ENCODE data around the gene HDAC4. TPM values are rescaled to one million over a fixed set of nuclear protein-coding genes. Genes with fewer than 3 reads are reported as not detected.

Gene HDAC4
- total RNA-seq, 1 donor from 2014 or later = 7.8 TPM

DNA sequence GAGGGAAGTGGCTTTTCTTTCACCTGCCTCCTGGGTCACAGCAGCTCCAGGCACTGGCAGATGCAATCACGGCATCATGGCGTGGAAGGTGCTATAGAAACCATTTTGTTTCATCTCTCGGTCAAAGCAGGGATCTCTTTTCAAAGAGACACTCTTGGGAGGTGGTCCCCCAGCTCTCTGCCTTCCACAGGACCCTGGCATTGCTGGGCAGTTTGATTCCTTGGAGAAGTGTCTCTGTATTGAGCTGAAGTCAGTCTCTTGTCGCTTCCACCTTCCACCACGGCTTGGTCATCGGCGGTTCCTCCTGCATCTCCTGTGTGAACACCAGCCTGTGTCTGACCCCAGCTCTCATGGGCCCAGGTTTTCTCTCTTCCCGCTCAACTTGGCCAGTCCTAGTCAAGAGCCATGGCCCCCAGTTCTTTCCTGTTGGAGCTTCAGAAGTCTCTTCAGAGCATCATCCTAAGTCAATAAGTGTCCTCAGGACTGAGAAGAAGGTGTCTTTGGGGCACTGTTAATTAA is 42.3 kb upstream of the HDAC4 start:
- H3K36me3 ChIP-seq (ENCODE audit: control insufficient read depth, insufficient read depth, low read length) = no peaks in the 10 kb centered on the region
- TF ChIP-seq, protein P1, sequence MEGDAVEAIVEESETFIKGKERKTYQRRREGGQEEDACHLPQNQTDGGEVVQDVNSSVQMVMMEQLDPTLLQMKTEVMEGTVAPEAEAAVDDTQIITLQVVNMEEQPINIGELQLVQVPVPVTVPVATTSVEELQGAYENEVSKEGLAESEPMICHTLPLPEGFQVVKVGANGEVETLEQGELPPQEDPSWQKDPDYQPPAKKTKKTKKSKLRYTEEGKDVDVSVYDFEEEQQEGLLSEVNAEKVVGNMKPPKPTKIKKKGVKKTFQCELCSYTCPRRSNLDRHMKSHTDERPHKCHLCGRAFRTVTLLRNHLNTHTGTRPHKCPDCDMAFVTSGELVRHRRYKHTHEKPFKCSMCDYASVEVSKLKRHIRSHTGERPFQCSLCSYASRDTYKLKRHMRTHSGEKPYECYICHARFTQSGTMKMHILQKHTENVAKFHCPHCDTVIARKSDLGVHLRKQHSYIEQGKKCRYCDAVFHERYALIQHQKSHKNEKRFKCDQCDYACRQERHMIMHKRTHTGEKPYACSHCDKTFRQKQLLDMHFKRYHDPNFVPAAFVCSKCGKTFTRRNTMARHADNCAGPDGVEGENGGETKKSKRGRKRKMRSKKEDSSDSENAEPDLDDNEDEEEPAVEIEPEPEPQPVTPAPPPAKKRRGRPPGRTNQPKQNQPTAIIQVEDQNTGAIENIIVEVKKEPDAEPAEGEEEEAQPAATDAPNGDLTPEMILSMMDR (IDR thresholded peaks at IDR 0.05; ENCODE audit: insufficient read depth, low read length, poor library complexity, severe bottlenecking) = no peak
- H3K27me3 ChIP-seq (ENCODE audit: control insufficient read depth, insufficient read depth, low read length) = peaks cover 17% of the 10 kb centered on the region
- H3K4me3 ChIP-seq (ENCODE audit: low read depth, low read length) = no peak overlapping the region
- no peak for DNase-seq (ENCODE audit: low read depth)

DNA sequence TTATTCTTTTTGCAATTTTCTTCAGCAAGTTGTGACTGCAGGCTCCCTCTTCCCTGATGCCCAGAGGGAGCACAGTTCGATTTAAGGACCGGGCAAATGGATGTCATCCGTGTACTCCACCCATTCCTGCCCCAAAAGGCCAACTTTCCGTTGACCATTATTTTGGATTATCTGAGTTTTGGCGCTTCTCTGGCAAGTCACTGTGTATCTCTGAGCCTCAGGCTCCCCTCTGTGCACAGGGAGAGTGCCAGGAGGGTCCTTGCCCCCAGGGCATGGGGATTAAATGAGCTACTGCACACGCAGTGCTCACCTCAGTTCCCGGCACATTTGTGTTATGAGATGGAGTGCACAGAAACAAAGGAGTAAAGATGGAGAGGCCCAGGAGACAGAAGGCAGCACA is 41.4 kb upstream of the HDAC4 start:
- Histone ChIP-seq H3K27me3 (ENCODE audit: control insufficient read depth, insufficient read depth, low read length) (peaks cover 17% of the 10 kb centered on the region), H3K4me3 (ENCODE audit: low read depth, low read length) (no peak overlapping the region), H3K36me3 (ENCODE audit: control insufficient read depth, insufficient read depth, low read length) (no peaks in the 10 kb centered on the region)
- no peak for DNase-seq (ENCODE audit: low read depth)
- TF ChIP-seq, protein P1 (IDR thresholded peaks at IDR 0.05; ENCODE audit: insufficient read depth, low read length, poor library complexity, severe bottlenecking) = no peak

DNA sequence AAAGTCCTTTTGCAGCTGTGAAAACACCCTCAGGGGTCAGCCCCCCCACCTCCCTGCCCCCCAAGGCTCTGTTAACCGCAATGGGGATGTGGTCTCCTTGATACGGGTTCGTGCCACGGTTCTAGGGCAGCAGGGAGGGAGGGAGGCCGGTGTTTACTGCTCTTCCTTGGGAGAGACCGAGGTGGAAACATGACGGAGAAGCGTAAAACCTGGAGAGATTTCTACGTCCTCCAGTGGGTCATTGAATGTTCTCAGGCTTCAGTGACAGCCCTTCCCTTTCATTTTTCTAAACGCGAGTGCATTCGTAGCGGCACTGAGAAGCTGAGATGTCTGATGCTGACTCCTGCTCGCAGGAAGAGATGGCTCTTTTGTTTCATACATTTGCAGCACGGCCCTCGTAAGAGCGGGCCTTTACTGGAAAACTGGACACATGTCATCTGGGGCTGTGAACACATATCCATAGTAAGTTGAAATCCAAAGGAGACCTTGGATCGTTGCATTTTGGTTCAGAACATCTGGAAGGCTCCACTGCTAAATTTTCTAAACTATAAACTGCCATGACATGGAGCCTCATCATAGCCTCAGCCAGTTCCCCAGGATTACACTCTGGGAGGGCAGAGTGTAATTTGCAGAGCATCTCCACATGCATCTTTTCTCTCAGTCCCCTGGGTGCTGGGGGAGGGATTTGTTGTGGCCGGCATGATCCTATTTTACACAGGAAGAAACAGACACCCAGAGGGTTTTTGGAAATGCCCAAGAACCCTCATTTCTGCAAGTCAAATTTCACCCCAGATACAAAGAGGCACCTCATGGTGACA is 40.6 kb upstream of the HDAC4 start:
- H3K36me3 ChIP-seq (ENCODE audit: control insufficient read depth, insufficient read depth, low read length) = no peaks in the 10 kb centered on the region
- TF ChIP-seq, protein P1 (IDR thresholded peaks at IDR 0.05; ENCODE audit: insufficient read depth, low read length, poor library complexity, severe bottlenecking) = no peak
- no peak overlapping the region for H3K4me3 ChIP-seq (ENCODE audit: low read depth, low read length)
- peaks cover 17% of the 10 kb centered on the region for H3K27me3 ChIP-seq (ENCODE audit: control insufficient read depth, insufficient read depth, low read length)
- no peak for DNase-seq (ENCODE audit: low read depth)

DNA sequence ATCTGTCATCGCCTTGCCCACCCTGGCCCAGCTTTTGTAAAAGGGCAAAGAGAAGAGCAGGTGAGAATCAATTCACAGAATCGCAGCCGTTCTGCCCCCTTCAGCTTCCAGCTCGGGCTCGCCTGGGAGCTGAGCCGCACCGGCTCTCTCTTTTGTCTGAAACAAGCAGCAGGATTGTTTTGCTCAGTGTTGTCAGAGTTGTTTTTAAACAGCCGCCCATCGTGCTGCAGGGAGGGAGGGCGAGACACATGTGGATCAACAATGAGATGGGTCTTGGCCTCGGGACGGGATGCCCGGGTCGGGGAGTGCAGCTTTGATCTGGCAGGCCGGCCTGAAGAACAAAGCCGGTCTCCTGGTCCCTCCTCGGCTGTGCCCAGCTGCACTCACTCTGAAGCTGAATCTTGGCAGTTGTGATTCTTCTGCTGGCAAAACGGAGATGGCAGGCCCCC is 39.7 kb upstream of the HDAC4 start:
- TF ChIP-seq, protein P1 (IDR thresholded peaks at IDR 0.05; ENCODE audit: insufficient read depth, low read length, poor library complexity, severe bottlenecking) = no peak
- H3K4me3 ChIP-seq (ENCODE audit: low read depth, low read length) = no peak overlapping the region

DNA sequence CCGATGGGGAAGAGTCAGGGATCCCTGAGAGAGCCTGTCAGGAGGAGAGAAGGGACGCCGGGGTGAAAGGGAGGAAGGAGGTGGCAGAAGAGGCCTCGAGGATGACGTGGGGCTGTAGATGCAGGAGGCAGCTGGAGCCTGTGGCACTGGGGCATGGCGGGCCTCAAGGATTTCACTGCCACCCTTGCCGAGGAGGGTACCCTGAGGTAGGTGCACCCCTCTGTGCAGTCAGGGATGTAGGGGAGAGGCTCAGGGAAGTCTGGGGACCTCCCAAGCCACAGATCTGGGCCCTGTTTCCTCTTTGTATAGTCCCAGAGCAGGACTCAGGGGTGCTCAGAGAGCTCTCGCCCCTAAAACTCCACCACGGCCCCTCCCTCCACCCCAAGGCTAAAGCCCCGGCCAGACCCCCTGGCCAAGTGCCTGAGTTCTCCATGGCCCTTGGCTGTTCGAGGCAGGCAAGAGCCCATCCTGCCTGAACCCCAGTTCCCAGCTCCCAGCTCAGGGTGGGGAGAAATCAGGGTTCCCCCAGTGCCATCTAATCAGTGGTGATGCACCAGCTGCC is 39.0 kb upstream of the HDAC4 start:
- DNase-seq (ENCODE audit: low read depth) = no peak
- TF ChIP-seq, protein P1 (IDR thresholded peaks at IDR 0.05; ENCODE audit: insufficient read depth, low read length, poor library complexity, severe bottlenecking) = no peak
- Histone ChIP-seq H3K36me3 (ENCODE audit: control insufficient read depth, insufficient read depth, low read length) (no peaks in the 10 kb centered on the region), H3K4me3 (ENCODE audit: low read depth, low read length) (no peak overlapping the region), H3K27me3 (ENCODE audit: control insufficient read depth, insufficient read depth, low read length) (peaks cover 17% of the 10 kb centered on the region)

More for the DNA sequence above, 39.7 kb upstream of the HDAC4 start:
- DNase-seq (ENCODE audit: low read depth) = no peak
- Histone ChIP-seq H3K27me3 (ENCODE audit: control insufficient read depth, insufficient read depth, low read length) (peaks cover 17% of the 10 kb centered on the region), H3K36me3 (ENCODE audit: control insufficient read depth, insufficient read depth, low read length) (no peaks in the 10 kb centered on the region)

Data from kidney epithelial cell (primary cell).